ENCODE measurements around the gene TSKU.

TSKU gene

DNA sequence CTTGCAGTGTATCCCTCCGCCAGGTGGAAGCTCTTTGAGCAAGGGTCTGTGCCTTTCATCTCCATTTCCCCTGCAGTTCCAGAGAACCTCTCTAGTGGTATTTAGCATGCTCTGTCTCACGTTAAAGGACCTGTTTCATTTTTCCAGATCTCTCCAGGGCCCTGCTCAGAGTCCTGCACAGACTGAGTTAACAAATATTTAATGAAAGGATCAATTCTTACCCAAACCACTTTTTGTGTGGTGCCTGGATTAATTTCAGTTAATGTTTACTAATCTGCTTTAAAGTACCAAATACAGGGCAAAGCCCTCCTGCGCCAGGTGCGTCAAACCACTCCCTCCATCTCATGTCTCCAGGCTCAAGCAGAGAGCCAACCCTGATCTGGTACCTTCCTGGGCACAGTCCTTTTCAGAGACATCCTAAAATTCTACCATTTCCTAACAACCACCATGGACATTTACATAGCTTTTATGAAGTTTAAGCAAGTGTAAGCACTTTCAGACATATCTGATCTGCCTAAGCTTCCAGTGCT is 58.8 kb downstream of the TSKU start:
- Histone ChIP-seq H3K9ac (ENCODE audit: insufficient read length, low read depth) (no peak overlapping the region), H3K4me1 (ENCODE audit: insufficient read depth, insufficient read length) (peaks cover 4% of the 10 kb centered on the region), H3K9me3 (ENCODE audit: insufficient read depth, low read length) (no peaks in the 10 kb centered on the region), H3K27me3 (ENCODE audit: insufficient read depth, insufficient read length) (no peaks in the 10 kb centered on the region), H3K4me3 (ENCODE audit: insufficient read length, low read depth) (no peak overlapping the region), H3K36me3 (ENCODE audit: insufficient read depth, insufficient read length, low read length) (no peaks in the 10 kb centered on the region)
- no peak for DNase-seq (ENCODE audit: low read depth, low spot score)
- no peak for TF ChIP-seq YY1 (IDR thresholded peaks at IDR 0.05; ENCODE audit: insufficient read depth, insufficient read length)
- TF ChIP-seq ZNF274 (IDR thresholded peaks at IDR 0.05; ENCODE audit: low read depth, low read length): no peak
- TF ChIP-seq SUZ12 (IDR thresholded peaks at IDR 0.05; ENCODE audit: extremely low read depth, insufficient read depth, insufficient read length): no peak

GRCh38 chr11:76843907-76844306 is 60.8 kb downstream of the TSKU start:
- no peaks in the 10 kb centered on the region for H3K27me3 ChIP-seq (ENCODE audit: insufficient read depth, insufficient read length)
- no peak overlapping the region for H3K4me3 ChIP-seq (ENCODE audit: insufficient read length, low read depth)
- no peaks in the 10 kb centered on the region for H3K36me3 ChIP-seq (ENCODE audit: insufficient read depth, insufficient read length, low read length)
- TF ChIP-seq SUZ12 (IDR thresholded peaks at IDR 0.05; ENCODE audit: extremely low read depth, insufficient read depth, insufficient read length) (no peak), YY1 (IDR thresholded peaks at IDR 0.05; ENCODE audit: insufficient read depth, insufficient read length) (no peak)
- H3K9me3 ChIP-seq (ENCODE audit: insufficient read depth, low read length): no peaks in the 10 kb centered on the region
- no peak overlapping the region for H3K9ac ChIP-seq (ENCODE audit: insufficient read length, low read depth)
- no peaks in the 10 kb centered on the region for H3K4me1 ChIP-seq (ENCODE audit: insufficient read depth, insufficient read length)
- no peak for DNase-seq (ENCODE audit: low read depth, low spot score)

DNA sequence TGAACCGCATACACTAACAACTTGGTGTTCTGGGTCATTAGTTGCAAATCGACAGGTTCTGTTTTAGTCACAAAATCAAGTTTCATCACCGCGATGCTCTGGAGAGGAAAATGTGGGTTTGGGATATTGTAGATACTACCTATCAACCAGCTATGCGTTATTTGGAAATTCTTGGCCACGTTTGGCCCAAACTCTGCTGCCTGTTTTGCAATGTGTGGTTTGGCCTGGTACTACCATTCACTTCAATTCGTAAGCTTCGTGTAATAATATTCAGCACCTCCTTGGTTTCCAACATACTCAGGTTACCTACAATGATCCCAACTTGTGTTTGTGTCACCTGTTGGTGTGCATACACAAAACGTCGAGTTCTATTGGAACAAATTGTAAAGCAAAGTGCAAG is 61.4 kb downstream of the TSKU start:
- Histone ChIP-seq H3K9me3 (ENCODE audit: insufficient read depth, low read length) (no peaks in the 10 kb centered on the region), H3K4me3 (ENCODE audit: insufficient read length, low read depth) (no peak overlapping the region), H3K27me3 (ENCODE audit: insufficient read depth, insufficient read length) (no peaks in the 10 kb centered on the region), H3K4me1 (ENCODE audit: insufficient read depth, insufficient read length) (no peaks in the 10 kb centered on the region), H3K9ac (ENCODE audit: insufficient read length, low read depth) (no peak overlapping the region), H3K36me3 (ENCODE audit: insufficient read depth, insufficient read length, low read length) (no peaks in the 10 kb centered on the region)
- no peak for TF ChIP-seq YY1 (IDR thresholded peaks at IDR 0.05; ENCODE audit: insufficient read depth, insufficient read length)
- TF ChIP-seq ZNF274 (IDR thresholded peaks at IDR 0.05; ENCODE audit: low read depth, low read length): no peak
- TF ChIP-seq SUZ12 (IDR thresholded peaks at IDR 0.05; ENCODE audit: extremely low read depth, insufficient read depth, insufficient read length): no peak
- no peak for DNase-seq (ENCODE audit: low read depth, low spot score)

DNA sequence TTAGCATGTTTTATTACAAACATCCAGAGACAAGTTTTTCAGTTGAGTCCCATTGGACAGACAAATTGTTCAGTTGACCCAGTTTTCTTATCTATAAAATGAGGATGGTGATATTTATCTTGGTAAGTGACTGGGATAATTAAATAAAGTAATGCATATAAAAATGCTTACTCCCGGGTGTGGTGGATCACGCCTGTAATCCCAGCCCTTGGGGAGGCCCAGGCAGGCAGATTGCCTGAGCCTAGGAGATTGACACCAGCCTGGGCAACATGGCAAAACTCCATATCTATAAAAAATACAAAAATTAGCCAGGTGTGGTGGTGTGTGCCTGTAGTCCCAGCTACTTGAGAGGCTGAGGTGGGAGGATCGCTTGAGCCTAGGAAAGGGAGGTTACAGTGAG is 61.9 kb downstream of the TSKU start:
- TF ChIP-seq ZNF274 (IDR thresholded peaks at IDR 0.05; ENCODE audit: low read depth, low read length): no peak
- TF ChIP-seq YY1 (IDR thresholded peaks at IDR 0.05; ENCODE audit: insufficient read depth, insufficient read length): no peak
- TF ChIP-seq SUZ12 (IDR thresholded peaks at IDR 0.05; ENCODE audit: extremely low read depth, insufficient read depth, insufficient read length): no peak
- Histone ChIP-seq H3K4me1 (ENCODE audit: insufficient read depth, insufficient read length) (no peaks in the 10 kb centered on the region), H3K9ac (ENCODE audit: insufficient read length, low read depth) (no peak overlapping the region), H3K4me3 (ENCODE audit: insufficient read length, low read depth) (no peak overlapping the region), H3K36me3 (ENCODE audit: insufficient read depth, insufficient read length, low read length) (no peaks in the 10 kb centered on the region), H3K27me3 (ENCODE audit: insufficient read depth, insufficient read length) (no peaks in the 10 kb centered on the region), H3K9me3 (ENCODE audit: insufficient read depth, low read length) (no peaks in the 10 kb centered on the region)
- no peak for DNase-seq (ENCODE audit: low read depth, low spot score)

- Histone ChIP-seq H3K9me3 (ENCODE audit: insufficient read depth, low read length) (no peaks in the 10 kb centered on the region), H3K4me3 (ENCODE audit: insufficient read length, low read depth) (no peak overlapping the region), H3K9ac (ENCODE audit: insufficient read length, low read depth) (no peak overlapping the region), H3K27me3 (ENCODE audit: insufficient read depth, insufficient read length) (no peaks in the 10 kb centered on the region), H3K36me3 (ENCODE audit: insufficient read depth, insufficient read length, low read length) (no peaks in the 10 kb centered on the region), H3K4me1 (ENCODE audit: insufficient read depth, insufficient read length) (no peaks in the 10 kb centered on the region)
- DNase-seq (ENCODE audit: low read depth, low spot score): no peak
- TF ChIP-seq ZNF274 (IDR thresholded peaks at IDR 0.05; ENCODE audit: low read depth, low read length) (no peak), YY1 (IDR thresholded peaks at IDR 0.05; ENCODE audit: insufficient read depth, insufficient read length) (no peak), SUZ12 (IDR thresholded peaks at IDR 0.05; ENCODE audit: extremely low read depth, insufficient read depth, insufficient read length) (no peak)
Measured at GRCh38 chr11:76846441-76846840, 63.3 kb downstream of the TSKU start.

All from NT2/D1 (cell line).